Prostate gland (tissue), 2 donors: ENCODE data around the gene ISL1.

Experiments used
- POLR2A ChIP-seq: fragments of 450-650 bp; IDR thresholded peaks from one replicate; pipeline ENCODE4 v1.6.1; 2016; ENCODE audit warnings: antibody characterized with exemption, mild to moderate bottlenecking
- TF ChIP-seq, protein P1 (sequence below), 4 experiments: fragments of 200-600 bp in 2 of 4; fragments of 450-650 bp in 2 of 4; sonication (generic) in 2 of 4; IDR thresholded peaks; 1 replicate in 3 of 4; 2 replicates in 1 of 4; pipeline ENCODE4 v1.5.1; 2016 to 2019; ENCODE audit warnings: antibody characterized with exemption in 4 of 4, mild to moderate bottlenecking in 2 of 4, moderate library complexity in 2 of 4

DNA sequence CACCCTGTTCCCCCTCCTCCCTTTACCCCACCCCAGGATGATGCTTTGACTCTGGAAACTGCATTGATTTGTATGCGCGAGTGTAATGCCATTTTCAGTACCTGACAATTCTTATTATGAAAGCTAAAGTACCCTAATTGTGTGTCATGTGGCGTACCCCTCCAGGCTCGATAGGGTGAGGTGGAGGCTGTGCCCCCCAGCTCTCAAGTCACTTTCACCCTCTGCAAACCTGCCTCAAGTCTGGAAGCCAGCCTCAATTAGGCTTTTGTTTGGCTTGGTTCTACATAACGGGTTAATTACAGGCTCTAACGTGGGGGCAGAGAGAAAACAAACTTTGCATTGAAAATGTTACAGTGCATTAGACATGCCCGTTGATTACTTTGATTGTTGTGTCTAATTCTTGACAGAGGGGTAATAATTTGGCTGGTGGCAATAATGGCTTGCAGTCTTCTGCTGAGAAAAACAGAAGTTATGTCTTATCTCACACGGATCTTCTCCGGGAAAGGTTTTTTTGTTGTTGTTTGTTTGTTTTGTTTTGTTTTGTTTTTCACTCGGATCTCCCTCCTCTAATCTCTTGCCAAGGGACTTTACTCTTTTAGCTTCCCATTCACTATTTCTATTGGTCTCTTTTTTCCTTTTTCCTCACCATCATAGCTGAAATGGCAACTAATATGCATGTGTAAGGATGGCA lies 12.6 kb downstream of the ISL1 start:
- TF ChIP-seq, protein P1, sequence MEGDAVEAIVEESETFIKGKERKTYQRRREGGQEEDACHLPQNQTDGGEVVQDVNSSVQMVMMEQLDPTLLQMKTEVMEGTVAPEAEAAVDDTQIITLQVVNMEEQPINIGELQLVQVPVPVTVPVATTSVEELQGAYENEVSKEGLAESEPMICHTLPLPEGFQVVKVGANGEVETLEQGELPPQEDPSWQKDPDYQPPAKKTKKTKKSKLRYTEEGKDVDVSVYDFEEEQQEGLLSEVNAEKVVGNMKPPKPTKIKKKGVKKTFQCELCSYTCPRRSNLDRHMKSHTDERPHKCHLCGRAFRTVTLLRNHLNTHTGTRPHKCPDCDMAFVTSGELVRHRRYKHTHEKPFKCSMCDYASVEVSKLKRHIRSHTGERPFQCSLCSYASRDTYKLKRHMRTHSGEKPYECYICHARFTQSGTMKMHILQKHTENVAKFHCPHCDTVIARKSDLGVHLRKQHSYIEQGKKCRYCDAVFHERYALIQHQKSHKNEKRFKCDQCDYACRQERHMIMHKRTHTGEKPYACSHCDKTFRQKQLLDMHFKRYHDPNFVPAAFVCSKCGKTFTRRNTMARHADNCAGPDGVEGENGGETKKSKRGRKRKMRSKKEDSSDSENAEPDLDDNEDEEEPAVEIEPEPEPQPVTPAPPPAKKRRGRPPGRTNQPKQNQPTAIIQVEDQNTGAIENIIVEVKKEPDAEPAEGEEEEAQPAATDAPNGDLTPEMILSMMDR (IDR thresholded peaks at IDR 0.05) = no peak
- TF ChIP-seq POLR2A = no peak
